Erythroblast (primary cell): ENCODE measurements around the gene SNX33.

ENCODE experiments used
- GATA1 ChIP-seq: IDR thresholded peaks from 2 replicates; pipeline ENCODE4 v1.6.1; 2011; ENCODE audit warnings: low read depth, mild to moderate bottlenecking, control low read depth, low read length, moderate library complexity
- POLR2A ChIP-seq: IDR thresholded peaks from 2 replicates; pipeline ENCODE4 v1.6.1; 2011; ENCODE audit warnings: mild to moderate bottlenecking, low read length

DNA sequence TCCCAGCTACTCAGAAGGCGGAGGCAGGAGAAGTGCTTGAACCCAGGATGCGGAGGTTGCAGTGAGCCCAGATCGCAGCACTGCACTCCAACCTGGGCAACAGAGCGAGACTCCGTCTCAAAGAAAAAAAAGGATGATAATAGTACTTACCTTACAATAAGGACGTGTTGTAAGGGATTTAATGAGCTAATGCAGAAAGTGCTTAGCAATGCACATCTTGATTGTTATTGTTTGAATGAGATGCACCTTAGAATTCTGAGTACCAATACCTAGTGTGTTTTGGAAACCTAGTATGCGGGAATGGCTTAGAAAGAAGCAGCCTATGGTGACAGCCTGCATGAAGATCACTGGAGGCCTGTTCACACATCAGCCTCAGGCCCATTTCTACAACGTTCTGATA is 41.7 kb upstream of the SNX33 start:
- TF ChIP-seq POLR2A (no peak), GATA1 (no peak)
